ENCODE results near the gene ARHGEF4. TPM values are rescaled to one million over a fixed set of nuclear protein-coding genes. Genes with fewer than 3 reads are reported as not detected.
"Not testable (repeated sequence)": the region's sequence is repeated elsewhere in the genome, so short reads cannot be mapped to it uniquely, and the experiment has no call there.

ARHGEF4 gene
- total and polyA plus RNA-seq, 2 experiments from 2014 or later, result 26.0 to 82.2 TPM

- H3K4me3 ChIP-seq, result no peak overlapping the region
- TF ChIP-seq CTCF (IDR thresholded peaks at IDR 0.05; ENCODE audit: low read depth, low read length), result no peak
- H3K27me3 ChIP-seq, result no peaks in the 10 kb centered on the region
- H3K27ac ChIP-seq, result no peak overlapping the region
- H3K9me3 ChIP-seq (ENCODE audit: low read depth), result no peaks in the 10 kb centered on the region
- peaks cover 33% of the 10 kb centered on the region for H3K36me3 ChIP-seq
- no peak for DNase-seq (ENCODE audit: low read depth in 1 of 2, low spot score in 1 of 2)
- H3K4me1 ChIP-seq (ENCODE audit: low read depth), result peaks cover 14% of the 10 kb centered on the region
These were observed 230.9 kb downstream of the ARHGEF4 start for GRCh38 chr2:131067465-131068125.

DNA sequence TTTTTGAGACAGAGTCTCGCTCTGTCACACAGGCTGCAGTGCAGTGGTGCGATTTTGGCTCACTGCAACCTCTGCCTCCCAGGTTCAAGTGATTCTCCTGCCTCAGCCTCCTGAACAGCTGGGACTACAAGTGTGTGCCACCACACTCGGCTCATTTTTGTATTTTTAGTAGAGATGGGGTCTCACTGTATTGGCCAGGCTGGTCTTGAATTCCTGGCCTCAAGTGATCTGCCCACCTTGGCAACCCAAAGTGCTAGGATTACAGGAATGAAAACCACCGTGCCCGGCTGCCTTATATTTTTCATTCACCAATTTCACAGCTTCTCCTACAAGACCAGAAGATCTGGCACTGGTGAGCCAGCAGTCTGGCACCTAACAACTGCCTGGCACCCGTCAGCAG, 231.5 kb downstream of the ARHGEF4 start:
- Histone ChIP-seq H3K4me1 (ENCODE audit: low read depth) (peaks cover 14% of the 10 kb centered on the region), H3K36me3 (peaks cover 34% of the 10 kb centered on the region)
- not testable (repeated sequence) for H3K9me3 ChIP-seq (ENCODE audit: low read depth); DNase-seq (ENCODE audit: low read depth in 1 of 2, low spot score in 1 of 2); H3K4me3 ChIP-seq; H3K27ac ChIP-seq; H3K27me3 ChIP-seq

DNA sequence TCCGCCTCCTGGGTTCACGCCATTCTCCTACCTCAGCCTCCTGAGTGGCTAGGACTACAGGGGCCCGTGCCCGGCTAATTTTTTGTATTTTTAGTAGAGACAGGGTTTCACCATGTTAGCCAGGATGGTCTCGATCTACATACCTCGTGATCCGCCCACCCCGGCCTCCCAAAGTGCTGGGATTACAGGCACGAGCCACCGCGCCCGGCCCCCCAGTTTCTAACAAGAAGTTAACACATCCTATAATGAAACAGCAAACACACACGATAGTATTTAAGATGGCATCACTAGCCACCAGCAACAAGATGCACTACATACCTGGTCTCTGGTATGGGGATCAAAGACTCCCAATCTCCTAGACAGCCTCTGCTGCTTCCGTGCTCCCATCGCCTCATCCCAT, 238.9 kb downstream of the ARHGEF4 start:
- not testable (repeated sequence) for H3K4me3 ChIP-seq; H3K9me3 ChIP-seq (ENCODE audit: low read depth); H3K27ac ChIP-seq; DNase-seq (ENCODE audit: low read depth in 1 of 2, low spot score in 1 of 2); H3K27me3 ChIP-seq
- H3K36me3 ChIP-seq, result peaks cover 40% of the 10 kb centered on the region
- peaks cover 16% of the 10 kb centered on the region for H3K4me1 ChIP-seq (ENCODE audit: low read depth)

- H3K9me3 ChIP-seq (ENCODE audit: low read depth), result no peaks in the 10 kb centered on the region
- DNase-seq (ENCODE audit: low read depth in 1 of 2, low spot score in 1 of 2), result peak; percentile 10 to 81
- H3K36me3 ChIP-seq, result peaks cover 29% of the 10 kb centered on the region
- no peak for TF ChIP-seq CTCF (IDR thresholded peaks at IDR 0.05; ENCODE audit: low read depth, low read length)
- H3K27me3 ChIP-seq, result no peaks in the 10 kb centered on the region
- H3K27ac ChIP-seq, result peak overlapping the region; percentile 83
- H3K4me1 ChIP-seq (ENCODE audit: low read depth), result peaks cover 24% of the 10 kb centered on the region
- no peak overlapping the region for H3K4me3 ChIP-seq
These were observed 240.0 kb downstream of the ARHGEF4 start for GRCh38 chr2:131076707-131077106.

DNA sequence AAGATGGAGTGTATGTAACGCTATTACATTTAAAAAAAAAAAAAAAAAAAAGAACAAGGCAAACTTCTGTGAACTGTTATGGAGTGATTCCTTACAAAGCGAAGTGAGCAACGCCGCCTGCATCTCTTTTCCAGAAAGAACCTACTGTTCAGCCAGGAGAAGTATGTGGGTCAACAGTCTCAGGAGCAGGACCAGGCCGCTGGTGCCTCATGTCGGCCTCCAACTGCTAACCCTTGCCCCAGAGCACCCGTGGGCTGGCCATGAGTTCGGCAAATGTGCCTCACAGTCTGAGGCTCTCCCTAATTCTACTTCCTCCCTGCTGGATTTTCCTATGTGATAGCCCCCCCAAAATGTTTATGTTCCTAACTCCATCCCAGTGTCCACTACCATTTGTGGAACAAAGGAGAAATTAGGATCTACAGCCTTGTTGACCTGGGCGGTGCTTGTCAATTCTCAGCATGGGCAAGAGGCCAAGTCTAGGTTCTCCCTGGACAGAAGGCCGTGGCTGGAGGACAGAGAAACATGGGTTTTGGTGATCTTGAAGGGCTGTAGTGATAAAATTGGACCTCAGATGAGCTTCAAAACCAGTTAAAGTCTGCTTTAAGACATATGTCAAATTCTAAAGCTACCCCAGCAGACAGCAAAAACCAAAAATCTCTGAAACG, 240.6 kb downstream of the ARHGEF4 start:
- Histone ChIP-seq H3K36me3 (peaks cover 28% of the 10 kb centered on the region), H3K4me1 (ENCODE audit: low read depth) (peaks cover 29% of the 10 kb centered on the region), H3K4me3 (no peak overlapping the region), H3K27ac (peak overlapping the region; percentile 83), H3K27me3 (no peaks in the 10 kb centered on the region), H3K9me3 (ENCODE audit: low read depth) (no peaks in the 10 kb centered on the region)
- TF ChIP-seq CTCF (IDR thresholded peaks at IDR 0.05; ENCODE audit: low read depth, low read length), result no peak
- DNase-seq (ENCODE audit: low read depth in 1 of 2, low spot score in 1 of 2), result no peak

GRCh38 chr2:131077966-131078365, 241.3 kb downstream of the ARHGEF4 start:
- no peak for DNase-seq (ENCODE audit: low read depth in 1 of 2, low spot score in 1 of 2)
- Histone ChIP-seq H3K27ac (peak overlapping the region; percentile 83), H3K4me3 (no peak overlapping the region), H3K36me3 (peaks cover 26% of the 10 kb centered on the region), H3K9me3 (ENCODE audit: low read depth) (no peaks in the 10 kb centered on the region), H3K4me1 (ENCODE audit: low read depth) (peaks cover 33% of the 10 kb centered on the region), H3K27me3 (no peaks in the 10 kb centered on the region)
- TF ChIP-seq CTCF (IDR thresholded peaks at IDR 0.05; ENCODE audit: low read depth, low read length), result no peak

GRCh38 chr2:131079931-131080330, 243.2 kb downstream of the ARHGEF4 start:
- H3K9me3 ChIP-seq (ENCODE audit: low read depth); DNase-seq (ENCODE audit: low read depth in 1 of 2, low spot score in 1 of 2); H3K27me3 ChIP-seq; H3K4me3 ChIP-seq; H3K27ac ChIP-seq: not testable (repeated sequence)
- Histone ChIP-seq H3K36me3 (peaks cover 26% of the 10 kb centered on the region), H3K4me1 (ENCODE audit: low read depth) (peaks cover 33% of the 10 kb centered on the region)
